Epidermal melanocyte (primary cell): ENCODE results near the gene OPCML.

ENCODE experiments used
- DNase-seq: peaks from one replicate; pipeline ENCODE4 v3.0.0; 2011; ENCODE audit warnings: low spot score; ENCODE audit not compliant: insufficient read length

The OPCML gene

DNA sequence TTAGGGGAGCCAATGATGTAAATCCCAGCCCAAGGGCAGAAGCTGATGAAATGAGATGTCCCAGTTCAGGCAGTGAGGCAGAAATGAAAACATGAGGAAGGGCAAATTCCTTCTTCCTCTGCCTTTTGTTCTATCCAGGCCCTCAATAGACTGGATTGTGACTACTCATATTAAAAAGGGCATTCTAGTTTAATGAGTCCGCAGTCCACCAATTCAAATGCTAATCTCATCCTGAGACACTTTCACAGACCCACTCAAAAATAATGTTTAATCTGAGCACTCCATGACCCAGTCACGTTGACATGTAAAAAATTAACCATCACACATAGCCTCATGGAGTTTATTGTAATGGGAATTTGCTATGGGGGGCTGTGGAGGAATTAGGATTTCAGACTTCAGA lies 717.9 kb downstream of the OPCML start:
- no peak for DNase-seq

DNA sequence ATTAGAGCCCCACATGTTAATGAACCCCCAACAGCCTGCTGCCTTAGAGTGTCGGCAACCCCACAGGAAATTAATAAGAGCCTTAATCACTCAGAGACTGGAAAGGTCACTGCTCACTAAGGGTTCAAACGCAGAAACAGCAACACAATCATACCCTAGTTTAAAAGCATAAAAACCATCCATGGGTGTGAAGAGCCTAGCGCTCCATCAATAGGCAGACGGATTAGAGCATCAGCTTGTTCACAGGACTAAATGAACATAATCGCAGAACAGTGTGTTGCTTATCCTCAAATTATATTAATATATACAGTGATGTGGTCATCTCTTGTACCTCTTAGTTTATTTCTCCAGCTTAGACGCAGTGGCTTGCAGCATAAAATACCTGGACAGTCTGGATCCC lies 720.7 kb downstream of the OPCML start:
- DNase-seq = no peak

DNA sequence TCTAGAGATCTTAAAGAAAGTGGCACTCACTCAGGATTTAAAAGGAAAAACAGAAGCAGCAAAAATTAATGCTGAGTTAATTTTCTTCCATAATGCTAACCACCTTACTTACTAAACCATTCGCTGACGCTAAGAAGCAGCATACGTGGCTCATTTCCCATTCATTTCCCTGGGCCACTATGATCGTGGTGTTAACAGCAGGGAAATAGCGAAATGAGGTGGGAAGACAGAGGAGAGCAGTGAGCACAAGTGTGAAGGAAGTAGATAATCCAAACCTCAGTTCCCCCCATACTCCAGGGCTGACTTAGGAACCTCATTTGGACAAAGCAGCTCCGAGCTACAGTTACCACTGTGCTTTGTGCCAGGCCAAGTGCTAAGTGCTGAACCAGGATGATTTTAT lies 723.2 kb downstream of the OPCML start:
- DNase-seq = no peak

DNA sequence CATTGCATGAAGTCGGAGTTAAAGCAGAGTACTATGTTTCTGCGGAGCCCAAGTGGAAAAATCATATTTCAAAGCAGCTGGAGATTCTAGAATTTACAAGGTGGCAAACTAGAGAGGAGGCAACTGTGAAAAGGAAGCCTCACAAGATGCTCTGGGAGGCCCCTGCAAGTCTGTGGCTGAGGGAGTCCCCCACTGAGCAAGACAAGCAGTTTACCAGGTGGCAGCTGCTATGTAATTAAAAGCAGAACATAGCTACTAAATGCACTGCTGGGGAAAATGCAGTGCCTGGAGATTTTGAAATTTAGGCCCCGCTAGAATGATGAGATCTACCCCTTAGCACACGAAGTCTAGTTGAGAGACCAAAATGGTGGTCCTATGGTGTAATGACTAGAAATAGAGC lies 728.0 kb downstream of the OPCML start:
- DNase-seq = no peak

DNA sequence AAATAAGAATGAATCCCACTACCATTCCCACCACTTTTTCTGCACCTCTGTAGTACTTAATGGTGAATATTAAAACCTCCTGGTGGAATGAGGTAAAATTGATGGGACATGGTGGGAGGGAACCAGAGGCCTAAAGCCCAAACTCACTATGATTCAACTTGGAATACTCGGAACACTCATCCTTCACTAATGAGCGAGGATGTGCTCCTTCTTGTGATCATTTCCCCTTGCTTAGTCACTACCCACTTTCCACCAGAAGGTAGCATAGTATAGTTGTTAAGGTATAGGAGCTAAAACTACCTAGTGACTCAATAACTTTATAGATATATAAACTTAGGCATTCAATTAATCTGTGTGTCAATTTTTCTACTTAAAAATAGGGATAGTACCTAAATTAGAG lies 728.9 kb downstream of the OPCML start:
- DNase-seq = no peak

DNA sequence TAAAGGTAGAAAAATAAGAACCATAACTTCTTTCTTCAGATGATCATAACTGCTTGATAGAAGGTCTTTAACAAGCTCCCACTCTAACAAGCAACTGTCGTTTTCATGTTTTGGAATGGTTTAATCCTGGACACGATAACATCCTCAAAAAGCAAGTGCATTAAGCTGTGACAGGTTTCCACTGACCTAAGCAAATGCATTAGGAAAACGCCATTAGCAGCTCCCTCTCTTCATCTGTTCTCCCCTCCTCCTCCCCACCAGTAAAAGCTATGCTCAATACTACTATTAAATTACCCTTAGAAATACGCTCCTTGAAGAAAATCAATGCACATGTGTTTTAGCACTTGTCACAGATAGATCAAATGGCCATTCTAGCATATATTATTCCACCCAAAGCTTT lies 729.4 kb downstream of the OPCML start:
- no peak for DNase-seq

DNA sequence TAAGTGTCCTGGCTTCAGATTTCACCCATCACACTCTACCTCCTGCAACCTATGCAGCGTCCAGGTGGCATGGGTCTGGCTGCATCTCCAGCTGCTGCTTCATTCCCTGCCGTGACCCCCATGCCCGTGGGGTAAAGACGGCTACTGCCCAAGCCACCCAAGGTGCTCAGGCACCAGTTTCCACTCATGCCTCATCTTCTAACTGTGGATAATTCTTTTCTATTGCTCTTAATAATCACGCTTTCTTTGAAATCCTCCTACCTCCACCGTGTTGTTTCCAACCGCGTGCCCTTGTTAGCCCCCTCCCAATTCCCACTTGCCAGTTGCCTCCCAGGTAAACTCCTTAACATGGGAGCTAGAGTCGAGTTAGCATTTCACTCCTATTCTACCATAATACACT lies 738.5 kb downstream of the OPCML start:
- no peak for DNase-seq

DNA sequence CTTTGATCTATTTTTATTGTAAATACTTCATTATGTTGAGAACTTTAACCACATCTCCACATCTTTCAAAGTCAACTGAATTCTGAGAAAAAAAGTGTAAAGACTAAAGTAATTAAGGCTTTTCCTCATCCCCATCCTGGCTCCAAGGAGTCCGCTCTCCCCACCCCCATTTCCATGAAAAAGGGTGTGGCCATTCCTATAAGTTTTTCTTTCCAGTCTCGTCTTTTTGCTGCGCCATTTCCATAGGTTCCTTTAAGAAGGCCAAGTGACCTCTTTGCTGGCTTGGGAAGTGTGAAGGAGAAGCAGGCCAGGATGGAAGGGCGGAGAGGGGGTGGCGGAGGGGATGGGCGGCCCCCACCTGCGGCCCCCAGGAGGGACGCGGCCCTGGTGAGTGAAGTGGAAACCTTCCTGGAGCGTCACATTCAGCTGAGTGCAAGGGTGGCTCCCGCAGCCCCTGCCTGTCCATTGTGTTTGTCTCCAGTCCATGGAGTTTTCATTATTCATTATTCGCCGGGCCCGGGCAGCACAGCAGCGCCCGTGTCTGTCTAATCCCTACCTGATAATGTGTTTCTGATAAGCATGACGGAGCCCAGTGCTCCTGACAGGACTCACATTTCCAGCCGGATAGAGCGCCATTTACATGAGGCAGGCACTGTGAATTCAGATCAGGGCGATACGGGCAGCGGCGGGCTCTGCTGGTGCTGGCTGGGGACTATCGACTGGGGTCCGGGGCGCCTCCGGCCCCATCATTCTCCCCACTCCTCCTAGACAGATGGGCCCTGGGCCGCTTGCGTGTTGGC lies 739.8 kb downstream of the OPCML start:
- DNase-seq = no peak

DNA sequence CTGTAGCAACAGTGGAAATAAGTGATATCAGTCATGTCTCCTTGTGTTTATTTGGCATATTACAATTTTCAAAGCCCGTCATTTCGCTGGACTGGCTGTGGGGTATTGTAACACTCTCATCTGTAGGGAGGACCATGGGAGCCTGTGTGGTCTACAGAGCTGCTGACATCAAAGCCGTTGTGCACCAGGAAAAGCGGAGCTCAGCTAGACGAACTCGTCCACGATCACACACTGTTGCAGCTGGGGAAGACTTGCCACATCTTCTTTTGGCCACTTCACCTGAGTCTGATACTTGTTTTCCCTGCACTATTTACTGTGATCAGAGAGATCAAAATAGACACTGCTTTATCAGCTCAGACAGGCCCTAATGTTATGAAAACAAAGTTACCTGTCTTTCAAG lies 741.3 kb downstream of the OPCML start:
- DNase-seq = no peak

DNA sequence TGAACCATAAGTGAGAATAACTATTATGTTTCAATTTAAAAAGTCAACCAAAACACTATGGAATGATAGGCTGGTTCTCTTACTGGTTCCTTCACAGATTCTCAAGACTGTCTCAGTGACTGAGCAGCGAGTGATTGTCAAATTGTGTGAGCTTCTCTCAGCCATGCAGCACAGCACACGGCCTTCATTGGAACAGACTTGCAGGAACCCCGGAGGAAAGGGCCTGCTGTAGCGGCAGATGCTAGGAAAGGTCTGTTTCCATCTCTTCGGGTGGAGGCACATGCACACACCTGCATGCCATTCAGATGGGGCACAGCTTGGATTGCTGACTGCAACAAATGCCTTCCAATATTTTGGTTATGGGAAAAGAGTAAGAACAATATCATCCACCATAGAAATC lies 741.8 kb downstream of the OPCML start:
- no peak for DNase-seq

DNA sequence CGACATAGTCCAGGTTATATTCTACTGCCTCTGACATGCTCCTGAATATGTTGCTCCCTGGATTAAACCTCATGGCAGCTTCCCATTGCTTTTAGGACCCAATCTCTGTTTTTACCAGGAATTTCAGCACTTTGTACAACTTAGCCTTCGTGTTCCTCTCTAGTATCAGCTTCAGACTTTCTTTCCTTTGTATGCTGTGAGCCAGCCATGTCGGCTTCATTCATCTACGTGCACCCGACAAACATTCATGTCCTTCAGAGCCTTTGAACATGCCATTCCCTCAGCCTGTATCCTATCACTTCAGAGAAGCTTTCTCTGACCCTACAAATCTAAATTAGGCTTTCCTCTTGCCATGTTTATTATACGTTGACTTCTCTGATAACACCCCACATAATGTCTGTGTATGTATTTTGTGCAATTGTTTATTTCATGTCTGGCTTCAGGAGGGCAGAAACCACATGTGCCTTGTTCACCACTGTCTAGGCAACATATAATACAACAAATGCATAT lies 743.4 kb downstream of the OPCML start:
- no peak for DNase-seq

DNA sequence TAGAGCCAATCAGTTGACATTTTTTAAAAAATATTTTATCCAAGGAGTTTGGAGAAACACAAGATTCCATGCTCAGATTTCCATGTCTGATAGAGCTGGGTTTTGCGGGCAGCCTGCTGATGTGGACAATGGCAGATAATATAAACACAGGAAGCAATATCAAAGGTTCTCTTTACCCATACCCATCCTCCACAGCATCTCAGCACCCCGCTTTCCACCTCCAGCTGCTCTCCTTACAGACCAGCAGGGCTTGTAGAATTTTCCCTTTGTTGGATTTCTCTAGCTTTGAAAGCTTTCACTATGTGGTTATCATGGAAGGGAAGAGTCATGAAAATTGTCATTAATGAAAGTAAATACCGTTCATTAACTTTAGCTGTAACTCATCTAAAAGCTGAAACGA lies 746.4 kb downstream of the OPCML start:
- no peak for DNase-seq

DNA sequence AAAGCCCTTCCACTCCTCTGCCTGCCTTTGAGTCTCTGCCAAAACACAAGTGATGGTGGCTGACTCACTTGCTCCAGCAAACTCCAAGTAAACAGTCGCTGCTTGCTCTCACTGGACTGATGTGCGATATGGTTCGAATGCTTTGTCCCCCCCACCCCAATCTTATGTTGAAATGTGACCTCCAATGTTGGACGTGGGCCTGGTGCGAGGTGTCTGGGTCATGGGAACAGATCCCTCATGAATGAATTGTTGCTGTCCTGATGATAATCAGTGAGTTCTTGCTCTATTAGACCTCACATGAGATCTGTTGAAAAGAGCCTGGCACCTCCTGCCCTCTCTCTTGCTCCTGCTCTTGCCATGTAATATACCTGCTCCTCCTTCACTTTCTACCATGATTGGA lies 747.9 kb downstream of the OPCML start:
- DNase-seq = no peak

DNA sequence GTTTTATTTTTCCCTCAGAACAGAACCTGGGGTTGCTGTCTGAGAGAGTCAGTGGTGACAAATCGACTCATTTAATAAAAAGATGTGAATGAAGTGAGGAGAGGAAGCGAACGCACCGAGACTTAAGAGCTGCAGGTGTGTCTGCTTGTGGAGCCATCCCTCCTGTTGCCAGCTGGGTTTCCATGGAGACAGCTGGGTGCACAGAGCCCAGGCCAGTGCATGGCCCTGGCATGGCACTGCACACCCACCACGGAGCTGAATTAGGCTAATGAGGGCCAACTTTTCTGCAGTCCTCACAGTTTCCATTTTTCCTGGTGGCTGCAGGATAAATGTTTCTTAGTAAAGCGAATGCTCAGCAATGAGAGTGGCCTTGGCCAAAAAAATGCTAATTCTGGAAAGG lies 750.2 kb downstream of the OPCML start:
- no peak for DNase-seq

DNA sequence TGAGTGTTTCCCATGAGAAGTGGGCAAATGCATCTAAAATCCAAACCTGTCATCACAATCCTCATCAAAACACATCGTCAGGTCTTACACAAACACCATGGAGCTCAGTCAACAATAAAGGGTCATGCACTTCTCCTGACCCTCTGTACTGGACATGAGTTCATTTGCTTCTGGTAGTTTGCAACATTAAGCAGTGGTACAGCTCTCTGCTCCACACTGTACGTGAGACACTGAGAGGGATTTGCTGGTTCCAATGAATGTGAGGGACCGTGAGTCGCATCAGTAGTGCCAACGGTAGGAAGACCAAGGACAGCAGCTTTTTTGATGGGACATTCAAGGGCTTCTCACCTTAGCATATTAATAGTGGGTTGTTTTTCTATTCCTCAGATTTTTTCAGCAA lies 752.3 kb downstream of the OPCML start:
- no peak for DNase-seq

DNA sequence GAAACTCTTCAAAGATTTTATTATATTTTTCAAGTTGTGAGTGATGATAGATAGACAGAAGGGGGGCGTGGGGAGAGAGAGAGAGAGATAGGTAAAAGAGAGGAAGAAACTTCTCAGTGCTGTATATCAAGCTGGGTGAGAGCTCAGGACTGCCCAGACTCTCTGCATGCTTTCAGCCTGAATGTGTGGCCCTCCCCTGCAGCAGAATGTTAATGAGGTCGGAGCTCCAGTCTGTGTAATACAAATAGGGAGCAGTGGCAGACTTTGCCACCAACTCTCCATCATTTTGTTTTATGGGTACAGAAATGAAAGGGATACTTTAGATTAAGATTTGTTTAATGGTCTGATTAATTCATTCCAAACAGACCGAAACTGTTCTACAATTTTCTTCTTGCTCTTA lies 752.8 kb downstream of the OPCML start:
- DNase-seq = no peak

DNA sequence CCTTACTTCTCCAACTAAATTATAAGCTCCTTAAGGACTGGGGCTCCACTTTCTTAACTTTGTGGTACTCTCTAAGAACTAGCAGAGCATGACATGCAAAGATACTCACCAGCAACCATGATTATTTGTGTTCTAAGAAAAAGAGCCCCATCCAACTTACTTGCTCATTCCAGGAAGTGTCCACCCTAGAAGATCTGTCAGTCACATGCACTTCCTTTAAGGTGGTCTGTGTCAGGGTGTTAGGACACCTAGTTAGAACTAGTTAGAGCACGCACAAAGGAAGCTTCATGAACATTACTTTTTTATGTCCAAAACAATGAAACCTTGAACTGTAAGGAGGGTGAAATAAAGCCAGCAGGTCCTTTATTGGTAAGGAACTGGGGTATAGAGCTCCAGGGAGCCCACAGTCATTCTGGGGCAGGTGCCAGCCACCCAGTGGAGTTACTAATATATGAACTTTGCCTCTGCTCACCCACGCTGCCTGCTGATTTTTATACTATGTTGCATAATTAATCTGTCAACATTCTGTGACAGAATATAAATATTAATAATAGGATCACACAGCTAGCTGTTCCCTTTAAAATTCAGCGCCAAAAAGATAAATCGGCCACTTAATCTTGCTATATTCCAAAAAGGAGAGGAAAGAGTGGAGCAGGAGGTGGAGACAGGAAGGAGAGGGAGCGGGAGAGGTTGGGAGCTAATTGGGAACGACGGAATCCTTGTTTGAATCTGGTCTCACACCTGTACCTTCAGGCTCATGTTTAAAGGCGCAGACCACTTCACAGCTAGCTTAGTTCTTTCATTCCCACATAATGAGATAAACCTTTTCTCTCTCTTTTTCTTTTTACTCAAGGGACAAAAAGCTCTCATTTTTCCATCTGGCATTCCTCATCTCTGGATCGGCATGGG lies 755.0 kb downstream of the OPCML start:
- DNase-seq = no peak

DNA sequence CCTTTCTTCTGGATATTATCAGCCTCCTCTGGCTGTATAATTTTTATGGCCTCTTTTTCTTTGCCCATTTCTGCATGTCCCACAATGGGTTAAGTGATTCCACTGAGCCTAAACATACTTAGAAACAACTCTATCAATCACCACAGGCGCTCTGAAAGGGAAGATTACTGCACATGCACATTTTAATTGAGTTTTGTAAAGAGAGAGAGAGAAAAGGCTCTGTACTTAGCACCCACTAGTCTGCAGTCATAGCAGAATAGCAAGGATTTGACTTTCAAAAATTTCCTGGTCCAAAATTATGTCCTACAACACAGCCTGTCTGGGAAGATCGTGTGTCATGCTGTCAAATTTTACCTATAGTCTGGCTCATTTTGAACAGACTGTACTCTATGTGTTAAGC lies 758.5 kb downstream of the OPCML start:
- no peak for DNase-seq

DNA sequence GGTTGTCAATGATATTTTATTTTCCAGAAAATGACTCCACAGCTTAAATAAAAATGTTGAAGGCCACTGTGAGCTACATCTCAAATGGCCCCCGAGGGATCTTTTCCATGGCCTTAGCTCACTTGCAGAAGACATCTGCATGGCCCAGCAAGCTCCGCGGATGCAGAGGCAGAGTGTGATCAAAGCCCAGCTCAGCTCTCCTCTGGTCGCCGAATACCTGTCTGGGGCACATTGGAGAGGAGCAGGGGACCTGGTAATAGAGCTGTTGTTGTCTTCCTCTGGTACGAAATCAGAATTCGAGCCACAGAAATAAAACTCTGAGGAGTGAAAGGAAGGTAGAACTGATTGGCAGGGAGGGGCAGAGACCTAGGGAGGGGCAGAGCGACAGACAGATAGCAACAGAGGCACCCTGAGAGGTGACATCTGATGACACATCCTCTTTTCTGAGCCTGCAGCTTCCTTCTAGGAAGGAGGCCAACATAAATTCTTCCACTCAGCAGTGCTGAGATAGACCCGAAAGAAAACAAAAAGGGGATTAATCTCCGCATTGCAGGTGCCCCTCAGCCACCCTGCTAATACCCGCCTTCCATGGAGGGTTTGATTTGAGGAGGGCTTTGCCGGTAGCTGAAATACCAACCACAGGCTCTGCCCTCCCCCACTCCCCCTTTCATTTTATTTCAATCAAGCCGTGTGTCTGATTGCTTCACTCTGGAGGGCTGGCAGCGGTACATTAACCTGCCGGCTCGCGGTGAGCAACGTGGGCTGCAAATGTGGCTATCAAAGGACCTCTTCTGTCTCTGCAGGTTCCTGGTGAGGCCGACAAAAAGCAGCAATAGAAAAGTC lies 759.4 kb downstream of the OPCML start:
- no peak for DNase-seq

DNA sequence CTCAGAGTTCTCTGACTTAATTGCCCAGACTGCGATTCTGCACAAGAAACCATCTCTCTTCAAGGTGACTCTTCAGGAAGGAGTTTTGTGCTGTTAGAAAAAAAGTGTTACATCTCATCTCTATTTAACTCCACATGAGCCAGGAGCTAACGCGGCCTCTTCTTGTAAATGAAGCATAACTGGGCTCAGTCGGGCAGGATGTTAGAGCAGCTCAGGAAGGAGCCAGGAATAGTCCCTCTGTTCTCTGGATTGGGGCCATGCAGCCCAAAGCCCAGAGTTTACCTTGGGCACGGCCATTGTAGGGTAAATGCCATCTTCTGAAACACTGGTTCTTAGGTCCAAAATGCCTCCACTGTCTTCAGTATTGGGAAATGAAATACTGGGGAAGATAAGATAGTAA lies 760.6 kb downstream of the OPCML start:
- DNase-seq = no peak

DNA sequence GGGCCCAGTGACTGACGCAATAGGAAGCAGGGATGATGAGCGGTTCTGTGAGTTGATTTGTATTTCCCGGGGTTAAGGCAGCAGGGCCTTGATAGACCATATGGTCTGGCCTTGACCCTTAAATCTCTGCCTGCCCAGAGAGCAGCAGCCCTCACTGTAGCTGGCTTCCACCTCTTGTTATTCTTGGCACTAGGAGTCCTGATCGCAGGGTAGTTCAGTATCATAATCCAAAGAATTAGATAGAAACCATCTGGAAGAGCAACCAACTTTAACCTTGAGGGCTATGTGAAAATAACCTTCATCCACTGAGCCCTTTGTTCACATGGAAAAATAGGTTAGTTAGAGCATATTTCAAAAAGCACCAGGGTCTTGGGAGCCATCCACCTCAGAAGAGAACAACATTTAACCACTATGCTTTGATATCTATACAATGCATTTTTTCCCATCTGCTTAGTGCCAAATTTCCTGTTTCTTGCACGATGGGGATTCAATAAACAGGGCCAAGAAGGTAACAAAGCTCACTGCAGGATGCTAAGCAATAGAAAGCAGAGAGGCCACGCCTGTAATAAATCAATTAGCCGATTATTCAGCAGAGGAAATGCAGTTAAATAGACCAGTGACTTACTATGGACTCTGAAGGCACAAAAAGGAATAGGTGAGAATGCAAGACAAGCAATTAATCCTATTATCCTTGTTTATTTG lies 761.3 kb downstream of the OPCML start:
- no peak for DNase-seq
